Thoracic aorta endothelial cell (primary cell): Measurements from ENCODE around the gene SLC25A6. TPM values are rescaled to one million over a fixed set of nuclear protein-coding genes. Genes with fewer than 3 reads are reported as not detected.

ENCODE experiments used
- total RNA-seq: library from RNA; depleted of rRNA; stranded (reverse); fragments of >200 nt; gene quantifications from 2 replicates; pipeline ENCODE4 v1.2.3, GENCODE V29; 2012

The SLC25A6 gene
- total RNA-seq, result 224 and 283 TPM in 2 replicates

GRCh38 chrX:1391707-1392375, at the start of gene SLC25A6:
SLC25A6 (minus strand) TSS chrX:1392113; CDS start chrX:1392009, 104 bp downstream.

GRCh38 chrX:1336331-1336943, 55.5 kb downstream of the SLC25A6 start, which contains the start of gene IL3RA:
IL3RA (plus strand) TSS chrX:1336785; CDS start chrX:1341766, 4,981 bp downstream.

Other genes starting within 250 kb of the SLC25A6 start
- not detected in 2 replicates for gene CRLF2, start 179.5 kb downstream of the SLC25A6 start, total RNA-seq
- gene CSF2RA, start 123.3 kb downstream of the SLC25A6 start, total RNA-seq, result not detected in 2 replicates
- 10.1 and 17.8 TPM in 2 replicates for gene IL3RA, start 55.3 kb downstream of the SLC25A6 start, total RNA-seq
- 20.6 and 23.9 TPM in 2 replicates for gene ASMTL, start 60.8 kb upstream of the SLC25A6 start, total RNA-seq
- not detected in 2 replicates for gene P2RY8, start 145.1 kb upstream of the SLC25A6 start, total RNA-seq
- gene AKAP17A, start 199.5 kb upstream of the SLC25A6 start, total RNA-seq, result 18.1 and 23.0 TPM in 2 replicates
- not detected in 2 replicates for gene ASMT, start 222.9 kb upstream of the SLC25A6 start, total RNA-seq